GM12873 (cell line): Measurements from ENCODE around the gene CEP72.
A peak's percentile ranks its signal among the peaks of the same experiment; 100 is the strongest.

Experiments used
- CTCF ChIP-seq: IDR thresholded peaks from 2 replicates; pipeline ENCODE4 v1.5.1; 2012; ENCODE audit warnings: low read depth, mild to moderate bottlenecking, moderate library complexity, low read length, control low read depth; ENCODE audit not compliant: insufficient read depth; ENCODE audit errors: missing control alignments

The CEP72 gene

GRCh38 chr5:608429-609370 is 3.4 kb upstream of the CEP72 start:
- no peak for TF ChIP-seq CTCF

GRCh38 chr5:609506-609905 is 2.6 kb upstream of the CEP72 start:
- TF ChIP-seq CTCF = no peak

GRCh38 chr5:610011-610743 is 2.0 kb upstream of the CEP72 start:
- TF ChIP-seq CTCF = no peak

- no peak for TF ChIP-seq CTCF
These were observed 1.1 kb upstream of the CEP72 start for GRCh38 chr5:610744-611730.

GRCh38 chr5:612498-613424 is 621 bp downstream of the CEP72 start:
- TF ChIP-seq CTCF = no peak

GRCh38 chr5:616484-617039 is 4.4 kb downstream of the CEP72 start:
- TF ChIP-seq CTCF = peak; percentile 0
